HepG2 (cell line): ENCODE measurements around the gene ZBTB8B. TPM values are rescaled to one million over a fixed set of nuclear protein-coding genes. Genes with fewer than 3 reads are reported as not detected.

ENCODE experiments used
- ATAC-seq: fragments of 200-7000 bp; cut with Tn5 transposase; 3 replicates; pipeline ENCODE4 v1.9.1; 2020; ENCODE audit warnings: mild to moderate bottlenecking, moderate library complexity
- BruUV-seq: library from RNA; stranded (reverse); fragments of 400-500 nt; replicated peaks from 2 replicates; lab custom pipeline; 2021; lab: Mats Ljungman, UMichigan
- CTCF ChIA-PET: fragments of 300-600 bp; formaldehyde crosslinking; extraction: SDS; loops from one replicate; lab custom pipeline; 2021; ENCODE audit warnings: low total read pairs, inconsistent platforms, low intra/inter-chr PET ratio; lab: Yijun Ruan, JAX
- POLR2A ChIA-PET: fragments of 350-600 bp; sonication (Branson Sonifier 250); formaldehyde crosslinking; loops from one replicate; lab custom pipeline; 2020; ENCODE audit warnings: antibody characterized with exemption, inconsistent platforms; lab: Yijun Ruan, JAX
- DNase-seq: peaks from one replicate; pipeline ENCODE4 v3.0.0-alpha.2; 2015; ENCODE audit warnings: low spot score
- FAIRE-seq: peaks from 3 replicates; lab custom pipeline; 2011; peaks lifted over from hg19 to GRCh38; lab: Jason Lieb, UNC
- H2AFZ ChIP-seq: one replicate; pipeline ENCODE4 v1.6.1; 2011; ENCODE audit warnings: low read length, inconsistent platforms
- H3K27ac ChIP-seq: fragments of 300-600 bp; 3 replicates; pipeline ENCODE4 v1.8.0; 2011; ENCODE audit warnings: mixed run types, mild to moderate bottlenecking, mixed read lengths, low read length, inconsistent platforms; ENCODE audit not compliant: insufficient read depth; ENCODE audit errors: extremely low read length
- H3K27me3 ChIP-seq, 2 experiments: fragments of 200-600 bp in 1 of 2; 2 replicates in 1 of 2; 3 replicates in 1 of 2; pipeline versions ENCODE4 v1.6.0 to v1.8.0; 2011; ENCODE audit warnings: low read length in 2 of 2, mild to moderate bottlenecking in 2 of 2, moderate library complexity in 2 of 2, inconsistent platforms in 1 of 2; ENCODE audit not compliant: insufficient read depth in 2 of 2, control insufficient read depth in 1 of 2
- H3K36me3 ChIP-seq, 2 experiments: fragments of 200-600 bp in 1 of 2; replicated peaks in 1 of 2; 2 replicates in 1 of 2; 3 replicates in 1 of 2; pipeline versions ENCODE4 v1.5.1 to v1.8.0; 2011; ENCODE audit warnings: low read length in 2 of 2, inconsistent platforms in 1 of 2; ENCODE audit not compliant: insufficient read depth in 2 of 2, control insufficient read depth in 1 of 2
- H3K4me1 ChIP-seq: 2 replicates; pipeline ENCODE4 v1.5.1; 2012; ENCODE audit warnings: low read length, inconsistent platforms; ENCODE audit not compliant: insufficient read depth
- H3K4me2 ChIP-seq: 2 replicates; pipeline ENCODE4 v1.6.0; 2011; ENCODE audit warnings: low read depth, low read length, inconsistent platforms
- H3K4me3 ChIP-seq, 3 experiments: fragments of 200-600 bp in 1 of 3; sonication (generic), shearing (Covaris generic) in 1 of 3; replicated peaks in 1 of 3; 2 replicates each; pipeline ENCODE4 v1.5.1; 2011 to 2016; ENCODE audit warnings: low read length in 3 of 3, inconsistent platforms in 2 of 3, low read depth in 2 of 3, mild to moderate bottlenecking in 2 of 3, control low read depth in 1 of 3, mixed read lengths in 1 of 3; ENCODE audit not compliant: insufficient read depth in 1 of 3
- H3K79me2 ChIP-seq: one replicate; pipeline ENCODE4 v1.6.1; 2011; ENCODE audit warnings: low read length, inconsistent platforms; ENCODE audit not compliant: insufficient read depth
- H3K9ac ChIP-seq: 2 replicates; pipeline ENCODE4 v1.6.0; 2011; ENCODE audit warnings: mild to moderate bottlenecking, low read depth, low read length, inconsistent platforms; ENCODE audit not compliant: insufficient read depth
- H3K9me3 ChIP-seq: 2 replicates; pipeline ENCODE4 v1.5.1; 2012; ENCODE audit warnings: mild to moderate bottlenecking, low read length
- H4K20me1 ChIP-seq: 2 replicates; pipeline ENCODE4 v1.6.0; 2011; ENCODE audit warnings: inconsistent platforms, mild to moderate bottlenecking, low read length, moderate library complexity; ENCODE audit not compliant: insufficient read depth
- MAF1 ChIP-seq: sonication (generic); formaldehyde crosslinking; IDR thresholded peaks from 2 replicates; pipeline ENCODE4 v1.5.0; 2020; ENCODE audit warnings: missing genetic modification reagents, borderline replicate concordance
- NFIC ChIP-seq: IDR thresholded peaks from 2 replicates; pipeline ENCODE4 v1.6.1; 2012; ENCODE audit warnings: mild to moderate bottlenecking, low read length, inconsistent platforms
- PPARG ChIP-seq: conservative IDR thresholded peaks from 2 replicates; pipeline ENCODE4 v1.6.1; 2016; ENCODE audit warnings: missing biosample characterization, missing genetic modification reagents
- SUZ12 ChIP-seq: fragments of 150-350 bp; IDR thresholded peaks from 2 replicates; pipeline ENCODE4 v1.6.1; 2014; ENCODE audit warnings: low read depth, low read length
- XRCC5 ChIP-seq: fragments of 200-400 bp; formaldehyde crosslinking; optimal IDR thresholded peaks from 2 replicates; pipeline ENCODE3; 2017; ENCODE audit warnings: mild to moderate bottlenecking, low read length
- ZKSCAN1 ChIP-seq: fragments of 150-350 bp; IDR thresholded peaks from 2 replicates; pipeline ENCODE4 v1.6.1; 2014; ENCODE audit warnings: low read length
- ZNF790 ChIP-seq: sonication (generic); formaldehyde crosslinking; IDR thresholded peaks from 2 replicates; pipeline ENCODE4 v1.8.0; 2022; ENCODE audit warnings: missing genetic modification reagents, mild to moderate bottlenecking, borderline replicate concordance
- WGBS: methylation state at CpG from one replicate; pipeline ENCODE4 v1.1.6; 2017; ENCODE audit warnings: low lambda C conversion rate; 5-methylcytosine and 5-hydroxymethylcytosine counted together
- in situ Hi-C: cut with HindIII; loops from 2 replicates; pipeline ENCODE4 v1.10.0; 2017; ENCODE audit warnings: low pct_unique_long_range_greater_than_20kb; ENCODE audit not compliant: extremely low pct_ligation_motif_present
- intact Hi-C: fragments of 100-400 bp; cut with micrococcal nuclease; formaldehyde crosslinking; loops from one replicate; pipeline ENCODE4 v1.10.0; 2022; ENCODE audit not compliant: unreplicated experiment
- polyA plus RNA-seq, 8 experiments: library from polyadenylated mRNA; depleted of rRNA in 3 of 8; stranded (reverse) in 7 of 8; unstranded in 1 of 8; fragments of >200 nt; fragmentation: Illumina TruSeq in 4 of 8; extraction: Trizol in 4 of 8; gene quantifications; 2 replicates each; pipeline versions ENCODE4 v1.2.1 to v1.2.3, GENCODE V29; 2011 to 2016; ENCODE audit warnings: low read depth in 4 of 8, missing spikeins in 1 of 8, mixed read lengths in 1 of 8; ENCODE audit not compliant: insufficient read depth in 1 of 8
- total RNA-seq, 5 experiments: library from RNA; depleted of rRNA; stranded (reverse); fragments of >200 nt; fragmentation: Illumina TruSeq; extraction: Trizol; gene quantifications; 2 replicates each; pipeline ENCODE4 v1.2.3, GENCODE V29; 2016; ENCODE audit warnings: low read depth in 1 of 5
- TF ChIP-seq, protein P1 (sequence below): IDR thresholded peaks from 2 replicates; pipeline ENCODE4 v1.6.1; 2016; ENCODE audit warnings: control low read depth
- TF ChIP-seq, protein P2 (sequence below): sonication (generic); formaldehyde crosslinking; IDR thresholded peaks from 2 replicates; pipeline ENCODE4 v1.8.0; 2022; ENCODE audit warnings: mild to moderate bottlenecking, missing genetic modification reagents, moderate library complexity
- TF ChIP-seq, protein P3 (sequence below): sonication (generic); formaldehyde crosslinking; IDR thresholded peaks from 2 replicates; pipeline ENCODE4 v1.4.0; 2020; ENCODE audit warnings: missing genetic modification reagents, borderline replicate concordance

ZBTB8B gene
- total and polyA plus RNA-seq, 2 of the 13 experiments (the other 11 are each of a cell fraction or from before 2014, with no cell fraction given), result under 0.01 to 0.02 TPM

DNA sequence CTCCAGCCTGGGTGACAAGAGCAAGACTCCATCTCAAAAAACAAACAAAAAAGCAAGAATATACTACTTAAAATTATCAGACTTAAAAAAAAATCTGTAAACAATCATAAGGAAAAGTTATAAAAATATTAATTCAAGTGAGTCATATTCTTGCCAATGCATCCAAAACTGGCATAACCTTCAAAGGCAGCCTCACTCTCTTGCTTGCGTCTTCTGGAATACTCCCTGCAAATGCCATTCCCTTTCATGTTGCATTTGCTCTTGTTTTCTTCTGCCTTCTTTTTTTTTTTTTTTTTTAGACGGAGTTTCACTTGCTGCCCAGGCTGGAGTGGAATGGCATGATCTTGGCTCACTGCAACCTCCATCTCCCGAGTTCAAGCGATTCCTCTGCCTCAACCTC is 42.1 kb downstream of the ZBTB8B start:
- CTCF ChIA-PET, result no interaction called here
- Histone ChIP-seq H3K79me2 (no peaks in the 10 kb centered on the region), H3K4me1 (no peaks in the 10 kb centered on the region), H2AFZ (no peak overlapping the region), H3K9ac (no peak overlapping the region), H3K36me3 (no peaks in the 10 kb centered on the region), H3K27me3 (peaks cover 0 to 4% of the 10 kb centered on the region in 2 experiments; a peak in 1 of 5 replicates), H3K9me3 (no peaks in the 10 kb centered on the region), H4K20me1 (no peaks in the 10 kb centered on the region), H3K27ac (no peak overlapping the region), H3K4me3 (no peak overlapping the region), H3K4me2 (no peak overlapping the region)
- in situ Hi-C loops (no loop called here), intact Hi-C loops (no loop called here)
- DNase-seq (no peak), ATAC-seq (no peak), FAIRE-seq (no peak)
- WGBS, result 55% methylated on average over 4 of the region's 4 CpGs
- BruUV-seq, result no TSS peak
- TF ChIP-seq XRCC5 (no peak), NFIC (no peak), SUZ12 (no peak), PPARG (CRISPR knock-in tag) (no peak), MAF1 (no peak), ZNF790 (CRISPR knock-in tag) (no peak), ZKSCAN1 (no peak)
- TF ChIP-seq, protein P1, sequence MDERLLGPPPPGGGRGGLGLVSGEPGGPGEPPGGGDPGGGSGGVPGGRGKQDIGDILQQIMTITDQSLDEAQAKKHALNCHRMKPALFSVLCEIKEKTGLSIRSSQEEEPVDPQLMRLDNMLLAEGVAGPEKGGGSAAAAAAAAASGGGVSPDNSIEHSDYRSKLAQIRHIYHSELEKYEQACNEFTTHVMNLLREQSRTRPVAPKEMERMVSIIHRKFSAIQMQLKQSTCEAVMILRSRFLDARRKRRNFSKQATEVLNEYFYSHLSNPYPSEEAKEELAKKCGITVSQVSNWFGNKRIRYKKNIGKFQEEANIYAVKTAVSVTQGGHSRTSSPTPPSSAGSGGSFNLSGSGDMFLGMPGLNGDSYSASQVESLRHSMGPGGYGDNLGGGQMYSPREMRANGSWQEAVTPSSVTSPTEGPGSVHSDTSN (CRISPR knock-in tag), result no peak
- TF ChIP-seq, protein P2, sequence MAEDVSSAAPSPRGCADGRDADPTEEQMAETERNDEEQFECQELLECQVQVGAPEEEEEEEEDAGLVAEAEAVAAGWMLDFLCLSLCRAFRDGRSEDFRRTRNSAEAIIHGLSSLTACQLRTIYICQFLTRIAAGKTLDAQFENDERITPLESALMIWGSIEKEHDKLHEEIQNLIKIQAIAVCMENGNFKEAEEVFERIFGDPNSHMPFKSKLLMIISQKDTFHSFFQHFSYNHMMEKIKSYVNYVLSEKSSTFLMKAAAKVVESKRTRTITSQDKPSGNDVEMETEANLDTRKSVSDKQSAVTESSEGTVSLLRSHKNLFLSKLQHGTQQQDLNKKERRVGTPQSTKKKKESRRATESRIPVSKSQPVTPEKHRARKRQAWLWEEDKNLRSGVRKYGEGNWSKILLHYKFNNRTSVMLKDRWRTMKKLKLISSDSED (CRISPR knock-in tag), result no peak
- TF ChIP-seq, protein P3, sequence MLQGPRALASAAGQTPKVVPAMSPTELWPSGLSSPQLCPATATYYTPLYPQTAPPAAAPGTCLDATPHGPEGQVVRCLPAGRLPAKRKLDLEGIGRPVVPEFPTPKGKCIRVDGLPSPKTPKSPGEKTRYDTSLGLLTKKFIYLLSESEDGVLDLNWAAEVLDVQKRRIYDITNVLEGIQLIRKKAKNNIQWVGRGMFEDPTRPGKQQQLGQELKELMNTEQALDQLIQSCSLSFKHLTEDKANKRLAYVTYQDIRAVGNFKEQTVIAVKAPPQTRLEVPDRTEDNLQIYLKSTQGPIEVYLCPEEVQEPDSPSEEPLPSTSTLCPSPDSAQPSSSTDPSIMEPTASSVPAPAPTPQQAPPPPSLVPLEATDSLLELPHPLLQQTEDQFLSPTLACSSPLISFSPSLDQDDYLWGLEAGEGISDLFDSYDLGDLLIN (CRISPR knock-in tag), result no peak
- POLR2A ChIA-PET, result no interaction called here
